Esophagus muscularis mucosa (tissue), 4 donors: Measurements from ENCODE around the gene JPT1. TPM values are rescaled to one million over a fixed set of nuclear protein-coding genes. Genes with fewer than 3 reads are reported as not detected.
A peak's percentile ranks its signal among the peaks of the same experiment; 100 is the strongest.
"Not testable (repeated sequence)": the region's sequence is repeated elsewhere in the genome, so short reads cannot be mapped to it uniquely, and the experiment has no call there.

Experiments
- DNase-seq: peaks from one replicate; pipeline ENCODE4 v3.0.0-alpha.2; 2017; ENCODE audit errors: extremely low spot score
- H3K27ac ChIP-seq, 4 donors: fragments of 200-600 bp; sonication (generic); replicated peaks in 1 of 4; 1 replicate in 3 of 4; 2 replicates in 1 of 4; pipeline ENCODE4 v1.5.1; 2016 to 2019; ENCODE audit warnings: mild to moderate bottlenecking in 1 of 4
- H3K27me3 ChIP-seq, 4 donors: fragments of 200-600 bp; sonication (generic); one replicate each; pipeline versions ENCODE4 v1.5.1 to v1.6.0; 2016 to 2019
- H3K36me3 ChIP-seq, 4 donors: fragments of 200-600 bp; sonication (generic); one replicate each; pipeline ENCODE4 v1.5.1; 2016 to 2019
- H3K4me1 ChIP-seq, 4 donors: fragments of 200-600 bp; sonication (generic); one replicate each; pipeline ENCODE4 v1.5.1; 2016 to 2019
- H3K4me3 ChIP-seq, 4 donors: fragments of 200-600 bp; sonication (generic); 1 replicate in 2 of 4; 2 replicates in 2 of 4; pipeline ENCODE4 v1.5.1; 2016 to 2019; ENCODE audit warnings: mild to moderate bottlenecking in 4 of 4, moderate library complexity in 1 of 4
- H3K9me3 ChIP-seq, 4 donors: fragments of 200-600 bp; sonication (generic); 1 replicate in 3 of 4; 2 replicates in 1 of 4; pipeline ENCODE4 v1.5.1; 2016 to 2019
- EP300 ChIP-seq: sonication (generic); formaldehyde crosslinking; IDR thresholded peaks from one replicate; pipeline ENCODE4 v1.6.1; 2017; ENCODE audit warnings: antibody characterized with exemption
- POLR2A ChIP-seq: fragments of 450-650 bp; IDR thresholded peaks from one replicate; pipeline ENCODE4 v1.6.1; 2017; ENCODE audit warnings: antibody characterized with exemption, moderate library complexity, mild to moderate bottlenecking, low read depth
- POLR2AphosphoS5 ChIP-seq, 2 donors: sonication (generic); formaldehyde crosslinking; IDR thresholded peaks; one replicate each; pipeline ENCODE4 v1.6.1; 2017; ENCODE audit warnings: antibody characterized with exemption in 2 of 2
- WGBS: methylation state at CpG from one replicate; pipeline ENCODE4 v1.1.5; 2018; 5-methylcytosine and 5-hydroxymethylcytosine counted together
- intact Hi-C: fragments of 100-400 bp; cut with DNase I; formaldehyde crosslinking; loops from one replicate; pipeline ENCODE4 v1.15.1; 2023
- total RNA-seq, 4 donors: library from RNA; depleted of rRNA; stranded (reverse); fragments of >200 nt; gene quantifications; one replicate each; pipeline versions ENCODE4 v1.1.0 to v1.2.1, GENCODE V29; 2016
- TF ChIP-seq, protein P1 (sequence below), 3 experiments: fragments of 200-600 bp in 2 of 3; fragments of 450-650 bp in 1 of 3; sonication (generic) in 2 of 3; IDR thresholded peaks; one replicate each; pipeline ENCODE4 v1.5.1; 2017 to 2019; ENCODE audit warnings: antibody characterized with exemption in 3 of 3, mild to moderate bottlenecking in 2 of 3, moderate library complexity in 1 of 3

JPT1 gene
- total RNA-seq, 4 donors from 2014 or later: 5.4 to 24.2 (median 18.4) TPM

DNA sequence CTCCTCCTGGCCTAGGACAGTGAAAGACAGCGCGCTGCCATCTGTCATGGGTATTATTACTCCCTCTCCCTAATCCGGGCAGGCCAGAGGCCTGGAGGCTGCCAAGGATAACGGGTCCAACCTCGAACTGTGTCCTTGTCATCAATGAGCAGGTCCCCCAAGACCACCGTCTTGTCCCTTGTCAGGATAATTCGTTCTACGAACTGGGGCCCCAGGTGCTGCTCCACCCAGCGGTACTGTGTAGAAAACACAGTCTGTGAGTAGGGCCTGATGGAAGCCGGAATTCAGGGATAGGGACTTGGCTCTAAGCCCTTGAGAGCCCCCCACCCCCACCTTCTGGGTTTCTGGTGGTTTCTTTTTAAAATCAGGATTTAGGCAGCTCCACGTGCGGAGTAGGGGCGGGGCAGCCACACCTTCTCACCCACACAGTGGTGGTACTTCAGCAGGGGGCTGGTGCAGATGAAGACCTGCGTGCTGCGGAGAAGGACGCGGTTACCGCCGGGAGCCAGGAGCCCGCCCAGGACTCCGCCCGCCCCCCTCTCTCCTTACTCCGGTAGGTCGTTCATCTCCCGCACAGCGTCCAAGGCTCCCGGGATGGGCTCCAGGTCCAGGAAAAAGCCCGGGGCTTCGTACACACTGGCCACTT, 23.6 kb downstream of the JPT1 start:
- Histone ChIP-seq H3K27me3 (no peaks in the 10 kb centered on the region), H3K4me3 (peak overlapping the region; percentile 70 to 89 (median 85)), H3K4me1 (peaks cover 10 to 28% (median 21%) of the 10 kb centered on the region in 4 donors), H3K9me3 (no peaks in the 10 kb centered on the region), H3K36me3 (peaks cover 0 to 27% (median 25%) of the 10 kb centered on the region in 4 donors), H3K27ac (peak overlapping the region; percentile 85 to 94 (median 90))
- 15% methylated on average over 15 of the region's 29 CpGs for WGBS
- TF ChIP-seq POLR2A: no peak
- TF ChIP-seq, protein P1, sequence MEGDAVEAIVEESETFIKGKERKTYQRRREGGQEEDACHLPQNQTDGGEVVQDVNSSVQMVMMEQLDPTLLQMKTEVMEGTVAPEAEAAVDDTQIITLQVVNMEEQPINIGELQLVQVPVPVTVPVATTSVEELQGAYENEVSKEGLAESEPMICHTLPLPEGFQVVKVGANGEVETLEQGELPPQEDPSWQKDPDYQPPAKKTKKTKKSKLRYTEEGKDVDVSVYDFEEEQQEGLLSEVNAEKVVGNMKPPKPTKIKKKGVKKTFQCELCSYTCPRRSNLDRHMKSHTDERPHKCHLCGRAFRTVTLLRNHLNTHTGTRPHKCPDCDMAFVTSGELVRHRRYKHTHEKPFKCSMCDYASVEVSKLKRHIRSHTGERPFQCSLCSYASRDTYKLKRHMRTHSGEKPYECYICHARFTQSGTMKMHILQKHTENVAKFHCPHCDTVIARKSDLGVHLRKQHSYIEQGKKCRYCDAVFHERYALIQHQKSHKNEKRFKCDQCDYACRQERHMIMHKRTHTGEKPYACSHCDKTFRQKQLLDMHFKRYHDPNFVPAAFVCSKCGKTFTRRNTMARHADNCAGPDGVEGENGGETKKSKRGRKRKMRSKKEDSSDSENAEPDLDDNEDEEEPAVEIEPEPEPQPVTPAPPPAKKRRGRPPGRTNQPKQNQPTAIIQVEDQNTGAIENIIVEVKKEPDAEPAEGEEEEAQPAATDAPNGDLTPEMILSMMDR (IDR thresholded peaks at IDR 0.05): peak in 2 of 3 experiments; percentile 44 to 55
- DNase-seq: no peak
- intact Hi-C loops: loop anchor here (2.0 to 5.0 kb wide), 2 partner anchors 16 to 52 kb away; partner anchors contain the start of gene SUMO2

DNA sequence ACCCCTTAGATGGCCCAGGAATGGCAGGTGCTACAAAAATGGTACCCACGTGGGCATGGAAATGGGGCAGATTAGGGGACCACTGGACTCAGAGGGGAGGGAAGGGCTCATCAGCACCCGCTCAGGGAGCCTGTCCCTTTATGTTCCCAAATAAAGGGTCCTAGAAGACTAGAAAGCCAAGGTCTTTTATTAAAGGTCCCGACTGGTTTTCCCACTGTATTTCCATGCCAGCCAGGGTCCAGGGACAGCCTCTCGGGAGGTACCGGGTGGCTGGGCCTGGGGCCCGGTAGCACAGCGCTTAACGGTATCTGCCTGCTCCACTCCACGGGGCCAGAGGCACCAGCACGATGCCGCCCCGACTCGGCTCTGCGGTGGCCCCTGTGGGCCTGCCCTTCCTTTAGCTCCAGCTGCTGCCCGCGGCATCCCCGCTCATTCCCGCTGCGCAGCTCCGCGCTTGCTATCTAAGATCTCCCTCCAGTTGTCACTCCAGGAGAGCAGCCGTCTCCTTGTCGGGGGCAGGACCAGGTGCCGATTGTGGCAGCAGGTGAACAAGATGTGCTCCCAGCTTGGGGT, 24.2 kb downstream of the JPT1 start:
- H3K27ac ChIP-seq: peak overlapping the region; percentile 85 to 94 (median 90)
- intact Hi-C loops: loop anchor here (2.0 to 5.0 kb wide), 2 partner anchors 15 to 52 kb away; partner anchors contain the start of gene SUMO2
- peaks cover 10 to 30% (median 21%) of the 10 kb centered on the region in 4 donors for H3K4me1 ChIP-seq
- WGBS: 94% methylated on average over 5 of the region's 24 CpGs
- H3K4me3 ChIP-seq: peak overlapping the region; percentile 70 to 89 (median 85)
- no peaks in the 10 kb centered on the region for H3K9me3 ChIP-seq
- no peaks in the 10 kb centered on the region for H3K27me3 ChIP-seq
- H3K36me3 ChIP-seq: peaks cover 0 to 21% (median 19%) of the 10 kb centered on the region in 4 donors
- DNase-seq: no peak
- no peak for TF ChIP-seq POLR2AphosphoS5 (IDR thresholded peaks at IDR 0.05)
- no peak for TF ChIP-seq POLR2A
- no peak for TF ChIP-seq EP300
- TF ChIP-seq, protein P1 (IDR thresholded peaks at IDR 0.05): no peak

DNA sequence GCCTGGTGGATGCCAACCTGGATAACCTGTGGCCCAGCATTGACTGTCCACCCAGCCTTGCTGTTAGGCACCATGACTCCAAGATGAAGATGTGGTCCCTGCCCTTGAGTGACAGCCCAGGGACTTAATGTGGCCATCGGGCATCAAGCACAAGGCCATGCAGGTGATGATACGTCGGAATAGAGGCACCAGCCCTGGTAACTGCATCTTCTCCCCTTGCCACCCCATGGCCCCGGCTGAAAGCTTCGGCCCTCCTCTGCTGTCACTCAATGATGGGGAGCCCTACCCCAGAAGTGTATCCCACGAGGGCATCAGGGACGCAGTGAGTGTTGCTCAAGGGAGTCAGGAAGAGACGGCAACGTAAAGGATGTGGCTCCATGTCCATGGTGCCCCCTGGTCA, 24.7 kb downstream of the JPT1 start:
- intact Hi-C loops: no loop called here
- no peak for DNase-seq
- H3K4me1 ChIP-seq: peaks cover 16 to 36% (median 23%) of the 10 kb centered on the region in 4 donors
- H3K27ac ChIP-seq: no peak overlapping the region
- TF ChIP-seq POLR2AphosphoS5 (IDR thresholded peaks at IDR 0.05): no peak
- TF ChIP-seq POLR2A: no peak
- no peak overlapping the region for H3K4me3 ChIP-seq
- H3K9me3 ChIP-seq: no peaks in the 10 kb centered on the region
- no peaks in the 10 kb centered on the region for H3K27me3 ChIP-seq
- peaks cover 0 to 20% (median 18%) of the 10 kb centered on the region in 4 donors for H3K36me3 ChIP-seq
- WGBS: 90% methylated on average over 4 of the region's 9 CpGs

DNA sequence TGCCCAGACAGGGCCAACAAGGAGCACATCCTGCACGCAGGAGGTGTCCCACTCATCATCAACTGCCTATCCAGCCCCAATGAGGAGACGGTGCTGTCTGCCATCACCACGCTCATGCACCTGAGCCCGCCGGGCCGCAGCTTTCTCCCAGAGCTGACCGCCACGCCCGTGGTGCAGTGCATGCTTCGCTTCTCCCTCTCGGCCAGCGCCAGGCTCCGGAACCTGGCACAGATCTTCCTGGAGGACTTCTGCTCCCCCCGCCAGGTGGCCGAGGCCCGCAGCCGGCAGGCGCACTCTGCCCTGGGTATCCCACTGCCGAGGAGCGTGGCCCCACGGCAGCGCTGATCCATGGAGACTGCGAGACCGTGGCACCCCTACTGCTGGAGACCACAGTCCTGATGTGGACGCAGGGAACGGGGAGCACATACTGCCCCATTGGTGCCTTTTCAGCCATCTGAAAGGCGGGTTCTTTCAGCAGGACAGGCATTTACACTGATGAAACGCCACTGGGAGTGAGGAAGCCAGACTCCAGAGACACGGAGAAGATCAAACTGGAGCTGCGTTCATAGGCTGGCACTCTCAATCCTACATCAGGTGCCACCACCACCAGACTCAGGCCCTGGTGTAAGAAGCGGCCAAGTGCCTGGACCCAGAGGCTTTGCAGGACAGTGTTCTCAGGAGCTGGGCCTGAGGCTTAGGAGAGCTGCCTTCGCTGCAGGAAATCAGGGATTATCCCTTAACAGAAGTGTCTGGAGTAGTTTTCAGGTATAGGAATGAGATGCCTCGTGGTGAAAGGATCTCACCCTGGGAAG, 25.4 kb downstream of the JPT1 start:
- no peak overlapping the region for H3K27ac ChIP-seq
- intact Hi-C loops: no loop called here

DNA sequence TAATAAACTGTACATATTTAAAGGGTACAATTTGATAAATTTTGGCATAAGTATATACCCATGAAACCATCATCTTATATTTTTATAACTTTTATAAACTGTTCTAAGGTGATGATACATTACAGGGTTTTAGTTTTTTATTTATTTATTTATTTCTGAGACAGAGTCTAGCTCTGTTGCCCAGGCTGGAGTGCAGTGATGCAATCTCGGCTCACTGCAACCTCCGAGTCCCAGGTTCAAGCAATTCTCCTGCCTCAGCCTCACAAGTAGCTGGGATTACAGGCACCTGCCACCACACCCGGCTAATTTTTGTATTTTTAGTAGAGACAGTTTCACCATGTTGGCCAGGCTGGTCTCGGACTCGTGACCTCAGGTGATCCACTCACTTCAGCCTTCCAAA, 26.4 kb downstream of the JPT1 start:
- 92% methylated on average over 5 of the region's 5 CpGs for WGBS
- H3K27ac ChIP-seq, H3K4me3 ChIP-seq, H3K27me3 ChIP-seq, DNase-seq, intact Hi-C loops, H3K9me3 ChIP-seq: not testable (repeated sequence)
- peaks cover 18 to 42% (median 27%) of the 10 kb centered on the region in 4 donors for H3K4me1 ChIP-seq
- peaks cover 0 to 20% (median 18%) of the 10 kb centered on the region in 4 donors for H3K36me3 ChIP-seq

More for the DNA sequence above, 25.4 kb downstream of the JPT1 start:
- Histone ChIP-seq H3K36me3 (peaks cover 0 to 20% (median 18%) of the 10 kb centered on the region in 4 donors), H3K9me3 (no peaks in the 10 kb centered on the region), H3K27me3 (no peaks in the 10 kb centered on the region), H3K4me3 (no peak overlapping the region), H3K4me1 (peaks cover 18 to 42% (median 26%) of the 10 kb centered on the region in 4 donors)
- WGBS: 90% methylated on average over 23 of the region's 33 CpGs
- no peak for DNase-seq
- TF ChIP-seq POLR2A: no peak
- no peak for TF ChIP-seq POLR2AphosphoS5 (IDR thresholded peaks at IDR 0.05)
- TF ChIP-seq, protein P1 (IDR thresholded peaks at IDR 0.05): no peak
- TF ChIP-seq EP300: no peak
